22Rv1 (cell line): ENCODE results near the gene C5AR2.

Experiments
- CTCF ChIP-seq: fragments of 450-650 bp; IDR thresholded peaks from 2 replicates; pipeline ENCODE4 v1.5.1; 2017; ENCODE audit warnings: mild to moderate bottlenecking
- ZFX ChIP-seq: fragments of 450-650 bp; IDR thresholded peaks from 2 replicates; pipeline ENCODE4 v1.6.1; 2017; ENCODE audit warnings: antibody characterized with exemption, borderline replicate concordance

DNA sequence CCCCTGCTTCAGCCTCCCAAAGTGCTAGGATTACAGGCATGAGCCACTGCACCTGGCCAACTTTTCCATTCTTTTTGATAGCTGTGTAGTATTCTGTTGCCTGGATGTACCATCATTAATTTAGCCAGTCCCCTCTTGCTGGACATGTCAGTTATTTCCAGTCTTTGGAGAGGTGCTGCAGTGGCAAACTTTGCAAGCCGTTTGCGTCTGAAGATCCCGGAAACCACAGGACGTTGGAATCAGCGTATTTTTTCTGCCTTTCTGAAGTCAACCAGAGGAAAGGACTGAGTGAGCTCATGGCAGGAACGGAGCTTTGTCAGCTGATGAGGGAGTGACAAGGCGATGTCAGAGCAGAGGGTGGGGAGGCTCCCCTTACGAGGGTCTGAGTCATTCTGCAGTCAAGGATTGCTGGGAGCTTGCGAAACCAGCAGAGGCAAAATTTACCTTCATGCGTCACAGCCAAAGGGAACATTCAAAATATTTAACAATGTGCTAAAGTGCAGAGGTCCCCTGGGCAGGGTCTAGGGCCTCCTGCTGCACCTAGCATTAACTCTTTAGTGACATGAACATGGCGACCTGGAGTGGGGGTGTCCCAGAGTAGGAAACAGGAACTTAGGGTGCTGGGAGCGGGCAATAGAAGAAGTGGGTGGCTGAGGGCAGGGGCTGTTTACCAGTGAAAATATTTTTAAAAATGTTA, 16.7 kb upstream of the C5AR2 start:
- no peak for TF ChIP-seq CTCF
- no peak for TF ChIP-seq ZFX
